Amniotic epithelial cell (primary cell): Measurements from ENCODE around the gene TXNDC5.

Experiments
- DNase-seq: peaks from one replicate; pipeline ENCODE4 v3.0.0-alpha.2; 2010; ENCODE audit warnings: low read depth

The TXNDC5 gene

DNA sequence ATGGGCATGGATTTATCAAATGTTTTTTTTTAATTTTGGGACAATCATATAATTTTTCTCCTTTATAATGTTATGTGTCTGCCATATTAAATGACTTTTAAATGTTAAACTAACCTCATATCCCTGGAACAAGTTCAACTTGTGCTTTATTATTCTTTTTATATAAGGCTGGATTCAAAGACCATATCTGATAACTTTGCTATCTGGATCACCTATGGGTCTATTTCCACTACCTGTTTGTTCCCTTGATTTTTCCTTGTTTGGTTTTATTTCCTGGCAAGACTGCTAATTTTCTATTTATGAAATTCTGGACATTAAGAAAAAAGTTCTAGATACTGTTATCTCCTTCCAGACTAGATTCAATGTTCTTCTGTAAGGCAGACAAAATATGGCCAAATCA, 58.8 kb downstream of the TXNDC5 start:
- DNase-seq: no peak

DNA sequence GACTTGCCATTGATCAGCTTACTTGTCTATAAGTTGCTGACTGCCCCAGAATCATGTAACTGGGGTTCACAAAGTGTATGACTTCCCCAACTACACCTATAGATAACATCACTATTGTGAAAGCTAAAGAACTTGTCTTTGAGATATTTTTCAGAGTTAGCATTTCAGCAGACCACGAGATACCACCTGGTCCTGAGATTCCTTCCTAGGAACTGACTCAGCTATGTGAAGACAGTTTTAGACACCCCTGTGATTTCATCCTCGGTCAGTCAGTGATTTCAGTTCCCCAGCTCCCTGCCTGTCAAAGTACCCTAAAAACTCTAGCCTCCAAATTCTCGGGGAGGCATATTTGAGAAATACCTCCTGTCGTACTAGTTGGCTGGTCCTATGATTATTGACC, 62.4 kb downstream of the TXNDC5 start:
- DNase-seq: peak; percentile 34

DNA sequence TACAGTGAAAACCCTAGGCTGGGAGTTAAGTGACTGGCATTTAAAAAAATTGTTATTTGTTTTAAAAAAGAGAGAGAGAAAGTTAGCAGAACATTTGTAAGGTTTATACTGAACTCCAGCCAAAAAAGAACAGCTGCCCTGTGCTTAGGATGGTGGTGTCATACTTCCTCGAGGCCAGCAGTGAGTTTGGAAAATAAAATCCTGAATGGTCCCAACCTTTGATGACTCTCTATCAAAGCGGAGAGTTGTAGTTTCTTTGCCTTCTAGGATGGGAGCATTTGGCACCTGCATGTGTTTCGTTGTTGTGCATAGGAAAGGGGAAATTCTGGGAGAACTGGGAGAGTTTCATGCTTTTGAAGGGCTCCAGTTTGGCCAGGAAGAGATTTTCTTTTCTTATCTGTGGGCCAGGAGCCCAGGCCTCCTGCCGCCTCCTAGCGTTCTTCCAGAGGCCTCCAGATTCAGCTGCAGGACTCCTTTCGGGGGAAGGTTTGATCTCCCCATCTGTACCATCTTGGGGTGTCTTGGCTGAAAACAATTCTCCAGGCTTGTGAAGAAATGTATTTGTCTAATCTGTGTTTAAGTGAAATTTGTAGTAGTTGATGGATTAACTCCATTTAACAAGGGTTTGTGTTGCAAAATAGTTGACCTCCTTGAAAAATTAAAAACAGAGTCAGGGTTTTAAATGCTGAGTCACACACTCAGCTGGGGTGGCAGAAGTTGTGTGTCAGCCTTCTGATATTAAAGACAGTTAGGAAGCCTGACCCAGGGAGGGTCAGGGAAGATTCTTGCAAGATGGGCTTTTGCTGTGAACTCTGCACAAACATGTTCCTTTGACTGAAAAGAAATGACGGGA, 63.4 kb downstream of the TXNDC5 start:
- peak; percentile 67 for DNase-seq

DNA sequence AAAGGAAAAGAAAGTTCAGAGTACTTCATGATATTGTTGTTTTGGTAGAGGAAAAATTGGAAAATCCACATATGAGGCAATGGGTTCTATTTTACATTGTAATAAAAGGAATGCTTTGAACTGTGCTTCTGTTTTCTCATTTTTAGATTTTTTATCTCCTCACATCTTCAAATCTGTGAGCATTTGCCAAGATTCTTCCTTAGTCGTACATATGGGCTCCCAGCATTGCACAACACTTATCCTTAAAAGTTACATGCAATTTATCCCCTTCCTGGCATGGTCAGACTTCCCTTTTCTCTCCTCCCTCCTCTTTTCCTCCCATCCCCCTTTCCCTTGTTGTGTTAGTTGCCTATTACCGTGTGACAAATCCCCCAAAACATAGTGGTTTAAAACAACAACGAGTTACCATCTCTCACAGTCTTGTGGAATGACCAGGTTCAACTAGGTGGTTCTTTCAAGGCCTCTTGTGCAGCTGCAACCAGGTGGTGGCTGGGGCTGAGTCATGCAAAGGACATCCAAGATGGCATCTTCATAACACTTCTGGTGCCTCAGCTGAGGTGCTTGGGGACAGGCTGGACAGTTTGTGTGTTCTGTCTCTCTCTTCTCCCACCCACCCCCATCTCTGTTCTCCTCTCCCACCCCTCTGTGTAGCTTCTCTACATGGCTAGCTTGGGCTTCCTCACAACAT, 68.7 kb downstream of the TXNDC5 start:
- peak; percentile 24 for DNase-seq

DNA sequence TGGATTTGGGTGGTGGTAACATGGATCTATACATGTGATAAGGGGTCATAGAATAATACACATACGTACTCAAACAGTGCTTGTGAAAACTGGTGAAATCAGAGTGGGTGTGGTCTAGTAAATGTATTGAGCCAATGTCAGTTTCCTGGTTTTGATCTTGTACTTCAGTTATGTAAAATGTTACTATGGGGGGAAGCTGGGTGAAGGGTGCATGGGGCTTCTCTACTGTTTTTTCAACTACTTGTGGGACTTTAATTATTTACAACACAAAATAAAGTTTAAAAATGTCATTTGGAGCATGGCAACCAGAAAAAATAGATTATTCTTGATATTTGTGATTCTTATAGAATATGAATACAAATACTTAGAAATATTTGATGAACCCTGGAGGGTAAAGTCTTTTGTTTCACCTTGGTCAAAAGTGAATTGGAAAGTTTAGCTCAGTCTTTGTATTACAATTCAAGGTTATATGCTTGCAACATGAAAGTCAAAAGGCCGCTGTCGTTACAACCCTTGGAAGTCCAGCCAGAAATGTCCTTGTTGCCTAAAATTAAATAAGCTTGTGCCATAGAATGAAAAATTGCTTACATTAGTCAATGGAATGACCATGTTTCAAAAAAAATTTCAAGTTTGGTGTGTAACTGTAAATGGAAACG, 74.1 kb downstream of the TXNDC5 start:
- DNase-seq: no peak

DNA sequence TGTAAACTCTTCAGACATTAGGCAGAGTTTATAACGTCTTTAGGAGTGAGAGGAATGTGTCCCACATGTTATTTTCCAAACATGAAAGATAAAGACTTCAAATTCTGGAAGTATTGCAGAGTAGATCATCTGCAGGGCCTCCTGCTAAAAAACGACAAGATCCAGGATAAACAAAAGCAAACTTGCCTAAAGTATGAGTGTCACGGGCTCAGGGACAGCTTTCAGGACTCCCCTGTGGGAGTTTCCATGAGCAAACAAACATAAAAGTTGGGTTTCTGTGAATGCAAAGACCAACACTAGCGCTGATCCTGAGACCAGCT, 76.9 kb downstream of the TXNDC5 start:
- no peak for DNase-seq

DNA sequence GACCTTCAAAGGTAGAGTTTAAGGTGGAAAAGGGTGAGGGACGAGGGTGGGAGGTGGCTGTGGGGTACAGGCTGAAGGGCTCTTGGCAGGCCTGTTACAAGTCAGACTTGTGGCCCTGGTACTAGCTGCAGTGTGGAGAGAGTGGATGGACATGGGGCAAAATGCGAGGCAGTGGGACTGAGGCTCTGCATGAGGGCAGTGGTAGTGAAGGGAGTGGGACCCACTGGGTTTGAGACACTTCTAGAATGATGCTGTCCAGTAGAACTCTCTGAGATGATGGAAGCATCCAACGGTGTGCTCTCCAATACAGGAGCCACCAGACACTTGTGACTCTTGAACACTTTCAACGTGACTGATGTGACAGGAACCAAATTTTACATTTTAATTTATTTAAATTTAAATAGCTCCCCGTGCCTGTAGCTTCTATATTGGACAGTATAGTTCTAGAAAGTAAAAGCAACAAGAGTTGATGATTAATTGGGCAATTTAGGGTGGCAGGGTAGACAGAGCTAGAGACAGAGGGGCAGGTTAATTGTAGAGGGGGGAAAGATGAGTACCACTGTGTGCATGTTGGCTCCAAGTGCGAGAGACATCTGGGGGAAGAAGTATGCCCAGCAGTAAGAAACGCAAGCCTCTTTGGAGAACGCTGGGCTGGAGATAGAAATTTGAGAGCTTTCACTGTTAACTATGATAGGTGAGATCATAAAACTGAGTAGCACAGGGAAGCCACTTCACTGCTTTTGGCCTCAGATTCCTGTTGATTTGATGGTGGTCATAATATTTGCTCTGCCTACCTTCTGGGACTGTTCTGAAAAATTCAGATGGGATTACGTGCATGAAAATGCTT, 77.5 kb downstream of the TXNDC5 start:
- DNase-seq: no peak
